OCI-LY1 (cell line): ENCODE data around the gene GUCA1A.

Source experiments
- CTCF ChIP-seq: fragments of 200-600 bp; sonication (generic), shearing (Covaris generic); IDR thresholded peaks from 2 replicates; pipeline ENCODE4 v1.5.1; 2017; ENCODE audit warnings: mild to moderate bottlenecking, antibody characterized with exemption, low read length, moderate library complexity, mixed read lengths
- EZH2 ChIP-seq: fragments of 200-600 bp; sonication (generic), shearing (Covaris generic); IDR thresholded peaks from 2 replicates; pipeline ENCODE4 v1.8.0; 2017; ENCODE audit warnings: borderline replicate concordance, mixed run types, mild to moderate bottlenecking, antibody characterized with exemption, low read length, moderate library complexity, mixed read lengths

GRCh38 chr6:42125231-42125630, 47.9 kb upstream of the GUCA1A start:
- TF ChIP-seq CTCF, result no peak
- TF ChIP-seq EZH2, result no peak
